ENCODE measurements around the gene MYO5B. TPM values are rescaled to one million over a fixed set of nuclear protein-coding genes. Genes with fewer than 3 reads are reported as not detected.
A peak's percentile ranks its signal among the peaks of the same experiment; 100 is the strongest.
"Not testable (repeated sequence)": the region's sequence is repeated elsewhere in the genome, so short reads cannot be mapped to it uniquely, and the experiment has no call there.

The MYO5B gene
- total RNA-seq, 1 experiment from 2014 or later = 6.3 TPM

GRCh38 chr18:49800491-49800890 lies 394.5 kb downstream of the MYO5B start:
- not testable (repeated sequence) for DNase-seq (ENCODE audit: low read depth)

GRCh38 chr18:49799806-49800205 lies 395.1 kb downstream of the MYO5B start:
- DNase-seq (ENCODE audit: low read depth) = not testable (repeated sequence)

GRCh38 chr18:49798001-49798400 lies 396.9 kb downstream of the MYO5B start:
- DNase-seq (ENCODE audit: low read depth) = no peak

- no peak for DNase-seq (ENCODE audit: low read depth)
These were observed 399.1 kb downstream of the MYO5B start for GRCh38 chr18:49795612-49796552.

- DNase-seq (ENCODE audit: low read depth) = no peak
These were observed 400.2 kb downstream of the MYO5B start for GRCh38 chr18:49794743-49795142.

- not testable (repeated sequence) for DNase-seq (ENCODE audit: low read depth)
These were observed 405.3 kb downstream of the MYO5B start for GRCh38 chr18:49789560-49790134.

- peak; percentile 19 for DNase-seq (ENCODE audit: low read depth)
These were observed 406.5 kb downstream of the MYO5B start for GRCh38 chr18:49788327-49788898.

GRCh38 chr18:49786019-49786720 lies 408.8 kb downstream of the MYO5B start:
- DNase-seq (ENCODE audit: low read depth) = no peak

GRCh38 chr18:49784427-49785185 lies 410.3 kb downstream of the MYO5B start:
- peak; percentile 40 for DNase-seq (ENCODE audit: low read depth)

GRCh38 chr18:49783631-49784030 lies 411.3 kb downstream of the MYO5B start:
- DNase-seq (ENCODE audit: low read depth) = not testable (repeated sequence)

- peak; percentile 72 for DNase-seq (ENCODE audit: low read depth)
These were observed 416.0 kb downstream of the MYO5B start for GRCh38 chr18:49778826-49779465.

Other genes with a start within 250 kb of the MYO5B start
- gene CFAP53, start 71.3 kb upstream of the MYO5B start, total RNA-seq (2014; rRNA removed) = 0.13 TPM in 1 of 2 replicates, not detected in the other
- gene MBD1, start 86.4 kb upstream of the MYO5B start, total RNA-seq (2014; rRNA removed) = 78.2 and 84.9 TPM in 2 replicates
- gene CXXC1, start 92.5 kb upstream of the MYO5B start, total RNA-seq (2014; rRNA removed) = 53.8 and 72.9 TPM in 2 replicates
- gene SKA1, start 179.9 kb upstream of the MYO5B start, total RNA-seq (2014; rRNA removed) = 44.1 and 47.3 TPM in 2 replicates

Data from LHCN-M2 (cell line).